ENCODE measurements around the gene ZNF578. TPM values are rescaled to one million over a fixed set of nuclear protein-coding genes. Genes with fewer than 3 reads are reported as not detected.

Gene ZNF578
- total and polyA plus RNA-seq, 2 donors (not counting 1 experiment from before 2014, with no cell fraction given): 1.8 to 9.6 TPM

DNA sequence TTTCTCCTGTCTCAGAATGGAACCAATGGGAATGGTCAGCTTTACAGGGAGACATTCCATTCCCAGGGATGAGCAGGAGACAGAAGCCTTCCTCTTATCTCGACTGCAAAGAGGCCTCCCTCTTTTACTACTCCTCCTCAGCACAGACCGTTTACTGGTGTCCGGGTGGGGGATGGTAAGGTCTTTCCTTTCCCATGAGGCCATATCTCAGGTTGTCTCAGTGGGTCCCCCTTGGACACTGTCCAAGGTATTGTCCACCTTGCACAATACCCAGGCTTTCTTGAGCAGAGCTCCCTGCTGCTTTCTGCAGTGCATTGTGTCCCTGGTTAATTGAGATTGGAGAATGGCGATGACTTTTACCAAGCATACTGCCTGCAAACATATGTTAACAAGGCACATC lies 66.7 kb downstream of the ZNF578 start:
- no peaks in the 10 kb centered on the region for H3K36me3 ChIP-seq (ENCODE audit: control insufficient read depth, insufficient read depth, low read length)
- no peaks in the 10 kb centered on the region for H3K4me1 ChIP-seq (ENCODE audit: control insufficient read depth, extremely low read depth, insufficient read depth, low read length)

DNA sequence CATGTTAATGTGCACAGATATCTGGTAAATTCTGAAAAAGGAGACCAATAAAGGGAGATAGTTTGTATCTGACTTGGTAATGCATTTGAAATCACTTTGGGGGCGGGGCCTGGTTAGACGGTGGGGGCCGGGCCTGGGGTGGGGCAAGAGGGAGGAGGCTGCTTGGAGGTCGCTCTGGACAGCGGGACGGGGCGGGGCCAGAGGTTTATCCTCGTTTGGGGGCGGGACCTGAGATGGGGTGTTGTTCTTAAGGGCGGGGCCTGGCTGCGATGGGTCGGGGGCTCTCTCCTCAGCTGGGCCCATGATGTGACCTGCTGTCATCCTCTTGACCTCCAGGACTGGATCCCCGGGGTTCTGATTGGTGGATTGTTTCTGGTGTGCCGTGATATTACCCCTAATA lies 69.2 kb downstream of the ZNF578 start:
- Histone ChIP-seq H3K27ac (ENCODE audit: insufficient read depth, low read length) (no peak overlapping the region), H4K20me1 (ENCODE audit: control insufficient read depth, extremely low read depth, insufficient read depth, low read length) (no peaks in the 10 kb centered on the region), H2AFZ (ENCODE audit: low read length) (no peak overlapping the region), H3K9ac (ENCODE audit: insufficient read depth, low read length) (no peak overlapping the region), H3K36me3 (ENCODE audit: control insufficient read depth, insufficient read depth, low read length) (no peaks in the 10 kb centered on the region), H3K27me3 (ENCODE audit: control insufficient read depth, insufficient read depth, low read length) (no peaks in the 10 kb centered on the region), H3K4me2 (ENCODE audit: extremely low read depth, insufficient read depth, low read length) (no peak overlapping the region), H3K4me3 (replicated peaks in 1 of 4; ENCODE audit: control extremely low read depth in 1 of 4, insufficient read depth in 1 of 4, low read depth in 3 of 4, low read length in 4 of 4) (no peak overlapping the region), H3K9me3 (ENCODE audit: control insufficient read depth, insufficient read depth, low read depth, low read length) (no peaks in the 10 kb centered on the region), H3K4me1 (ENCODE audit: control insufficient read depth, extremely low read depth, insufficient read depth, low read length) (no peaks in the 10 kb centered on the region), H3K79me2 (ENCODE audit: control insufficient read depth, insufficient read depth, low read length) (no peaks in the 10 kb centered on the region)
- TF ChIP-seq EZH2 (IDR thresholded peaks at IDR 0.05; ENCODE audit: low read length, missing control alignments): no peak
- TF ChIP-seq, protein P1, sequence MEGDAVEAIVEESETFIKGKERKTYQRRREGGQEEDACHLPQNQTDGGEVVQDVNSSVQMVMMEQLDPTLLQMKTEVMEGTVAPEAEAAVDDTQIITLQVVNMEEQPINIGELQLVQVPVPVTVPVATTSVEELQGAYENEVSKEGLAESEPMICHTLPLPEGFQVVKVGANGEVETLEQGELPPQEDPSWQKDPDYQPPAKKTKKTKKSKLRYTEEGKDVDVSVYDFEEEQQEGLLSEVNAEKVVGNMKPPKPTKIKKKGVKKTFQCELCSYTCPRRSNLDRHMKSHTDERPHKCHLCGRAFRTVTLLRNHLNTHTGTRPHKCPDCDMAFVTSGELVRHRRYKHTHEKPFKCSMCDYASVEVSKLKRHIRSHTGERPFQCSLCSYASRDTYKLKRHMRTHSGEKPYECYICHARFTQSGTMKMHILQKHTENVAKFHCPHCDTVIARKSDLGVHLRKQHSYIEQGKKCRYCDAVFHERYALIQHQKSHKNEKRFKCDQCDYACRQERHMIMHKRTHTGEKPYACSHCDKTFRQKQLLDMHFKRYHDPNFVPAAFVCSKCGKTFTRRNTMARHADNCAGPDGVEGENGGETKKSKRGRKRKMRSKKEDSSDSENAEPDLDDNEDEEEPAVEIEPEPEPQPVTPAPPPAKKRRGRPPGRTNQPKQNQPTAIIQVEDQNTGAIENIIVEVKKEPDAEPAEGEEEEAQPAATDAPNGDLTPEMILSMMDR (conservative IDR thresholded peaks at IDR 0.05 in 1 of 2, IDR thresholded peaks at IDR 0.05 in 1 of 2; ENCODE audit: low read depth in 1 of 2, low read length in 2 of 2): no peak
- DNase-seq (ENCODE audit: low read depth in 2 of 2): no peak

More for the DNA sequence above, 66.7 kb downstream of the ZNF578 start:
- Histone ChIP-seq H2AFZ (ENCODE audit: low read length) (no peak overlapping the region), H4K20me1 (ENCODE audit: control insufficient read depth, extremely low read depth, insufficient read depth, low read length) (no peaks in the 10 kb centered on the region), H3K9ac (ENCODE audit: insufficient read depth, low read length) (no peak overlapping the region), H3K27me3 (ENCODE audit: control insufficient read depth, insufficient read depth, low read length) (no peaks in the 10 kb centered on the region), H3K27ac (ENCODE audit: insufficient read depth, low read length) (no peak overlapping the region), H3K79me2 (ENCODE audit: control insufficient read depth, insufficient read depth, low read length) (no peaks in the 10 kb centered on the region), H3K4me2 (ENCODE audit: extremely low read depth, insufficient read depth, low read length) (no peak overlapping the region), H3K9me3 (ENCODE audit: control insufficient read depth, insufficient read depth, low read depth, low read length) (no peaks in the 10 kb centered on the region), H3K4me3 (replicated peaks in 1 of 4; ENCODE audit: control extremely low read depth in 1 of 4, insufficient read depth in 1 of 4, low read depth in 3 of 4, low read length in 4 of 4) (no peak overlapping the region)
- TF ChIP-seq, protein P1 (conservative IDR thresholded peaks at IDR 0.05 in 1 of 2, IDR thresholded peaks at IDR 0.05 in 1 of 2; ENCODE audit: low read depth in 1 of 2, low read length in 2 of 2): no peak
- no peak for TF ChIP-seq EZH2 (IDR thresholded peaks at IDR 0.05; ENCODE audit: low read length, missing control alignments)
- DNase-seq (ENCODE audit: low read depth in 2 of 2): no peak

DNA sequence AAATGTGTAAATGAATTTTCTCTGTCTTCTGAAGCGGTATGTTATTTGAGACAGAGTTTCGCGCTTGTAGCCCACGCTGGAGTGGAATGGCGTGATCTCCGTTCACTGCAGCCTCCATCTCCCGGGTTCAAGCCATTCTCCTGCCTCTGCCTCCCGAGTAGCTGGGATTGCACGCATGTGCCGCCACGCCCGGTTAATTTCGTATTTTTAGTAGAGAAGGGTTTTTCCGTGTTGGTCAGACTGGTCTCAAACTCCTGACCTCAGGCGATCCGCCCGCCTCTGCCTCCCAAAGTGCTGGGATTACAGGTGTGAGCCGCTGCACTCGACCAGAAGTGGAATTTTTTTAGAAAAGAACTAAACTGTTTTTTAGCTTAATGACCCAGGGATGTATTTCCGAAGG lies 70.7 kb downstream of the ZNF578 start:
- Histone ChIP-seq H3K4me2 (ENCODE audit: extremely low read depth, insufficient read depth, low read length) (no peak overlapping the region), H3K4me1 (ENCODE audit: control insufficient read depth, extremely low read depth, insufficient read depth, low read length) (peaks cover 2% of the 10 kb centered on the region), H4K20me1 (ENCODE audit: control insufficient read depth, extremely low read depth, insufficient read depth, low read length) (no peaks in the 10 kb centered on the region), H2AFZ (ENCODE audit: low read length) (no peak overlapping the region), H3K27me3 (ENCODE audit: control insufficient read depth, insufficient read depth, low read length) (no peaks in the 10 kb centered on the region), H3K9ac (ENCODE audit: insufficient read depth, low read length) (no peak overlapping the region), H3K79me2 (ENCODE audit: control insufficient read depth, insufficient read depth, low read length) (peaks cover 6% of the 10 kb centered on the region), H3K36me3 (ENCODE audit: control insufficient read depth, insufficient read depth, low read length) (no peaks in the 10 kb centered on the region), H3K4me3 (replicated peaks in 1 of 4; ENCODE audit: control extremely low read depth in 1 of 4, insufficient read depth in 1 of 4, low read depth in 3 of 4, low read length in 4 of 4) (no peak overlapping the region), H3K27ac (ENCODE audit: insufficient read depth, low read length) (no peak overlapping the region), H3K9me3 (ENCODE audit: control insufficient read depth, insufficient read depth, low read depth, low read length) (no peaks in the 10 kb centered on the region)
- no peak for DNase-seq (ENCODE audit: low read depth in 2 of 2)
- no peak for TF ChIP-seq EZH2 (IDR thresholded peaks at IDR 0.05; ENCODE audit: low read length, missing control alignments)
- TF ChIP-seq, protein P1 (conservative IDR thresholded peaks at IDR 0.05 in 1 of 2, IDR thresholded peaks at IDR 0.05 in 1 of 2; ENCODE audit: low read depth in 1 of 2, low read length in 2 of 2): no peak
